ENCODE data around the gene TMLHE. TPM values are rescaled to one million over a fixed set of nuclear protein-coding genes. Genes with fewer than 3 reads are reported as not detected.

Gene TMLHE
- total RNA-seq = 12.3 and 13.5 TPM in 2 replicates

GRCh38 chrX:155612312-155613224 is at the start of gene TMLHE, which contains the start of gene SPRY3:
Gene TMLHE, minus strand, starts transcription at chrX:155612952. Its CDS starts 67,676 bp downstream, at chrX:155545276.
Gene SPRY3, plus strand, starts transcription at chrX:155612586.

GRCh38 chrX:155458471-155458870 is 154.3 kb downstream of the TMLHE start, which contains the start of gene F8A3:
Gene F8A3, minus strand, starts transcription at chrX:155458620. Its CDS starts 20 bp downstream, at chrX:155458600.

Other genes with a start within 250 kb of the TMLHE start
- not detected in 2 replicates for gene F8A2, start 230.9 kb downstream of the TMLHE start, total RNA-seq
- 0.30 and 0.65 TPM in 2 replicates for gene F8A3, start 154.3 kb downstream of the TMLHE start, total RNA-seq
- gene SPRY3, start 366 bp downstream of the TMLHE start, total RNA-seq = 0.32 and 0.46 TPM in 2 replicates